ENCODE data around the gene PLD2.

PLD2 gene

GRCh38 chr17:4788807-4789700 is 17.9 kb upstream of the PLD2 start, which contains the start of gene GLTPD2:
TSS of gene GLTPD2 (plus strand) at chr17:4788964. CDS start at chr17:4789012, 48 bp downstream.
- POLR2A ChIA-PET, result interaction anchor here (1.3 to 1.5 kb wide), 3 partner anchors 10 to 79 kb away, joined by 4 to 6 read pairs (median 5); partner anchors contain the start of genes ARRB2 and PLD2
- TF ChIP-seq CTCF (IDR thresholded peaks at IDR 0.05; ENCODE audit: insufficient read depth, low read length, missing control alignments), result no peak

GRCh38 chr17:4789701-4789950 is 17.3 kb upstream of the PLD2 start:
- POLR2A ChIA-PET, result interaction anchor here (1.3 to 1.5 kb wide), 3 partner anchors 10 to 80 kb away, joined by 4 to 6 read pairs (median 5); partner anchors contain the start of genes ARRB2 and PLD2
- no peak for TF ChIP-seq CTCF (IDR thresholded peaks at IDR 0.05; ENCODE audit: insufficient read depth, low read length, missing control alignments)
- DNase-seq (ENCODE audit: low read depth, low spot score), result no peak

More at GRCh38 chr17:4788807-4789700, 17.9 kb upstream of the PLD2 start, which contains the start of gene GLTPD2:
- no peak for DNase-seq (ENCODE audit: low read depth, low spot score)
- CTCF ChIA-PET, result interaction anchor here (0.6 to 8.9 kb wide), 35 partner anchors 8 to 365 kb away, joined by 3 to 154 read pairs (median 5); partner anchors contain the start of genes C17orf107, CHRNE, MED11 and PELP1
- peak within 1 kb of the TSS; percentile 67 for H3K4me3 ChIP-seq (ENCODE audit: low read depth, low read length)

GRCh38 chr17:4789951-4790704 is 16.8 kb upstream of the PLD2 start:
- ChIA-PET POLR2A (interaction anchor here (0.7 to 1.5 kb wide), 6 partner anchors 11 to 177 kb away, joined by 3 to 6 read pairs (median 4); partner anchors contain the start of genes ARRB2, CHRNE and PLD2), CTCF (interaction anchor here (0.6 to 8.9 kb wide), 43 partner anchors 9 to 643 kb away, joined by 3 to 154 read pairs (median 4); partner anchors contain the start of genes C17orf107, CHRNE, MED11 and PELP1)
- TF ChIP-seq CTCF (IDR thresholded peaks at IDR 0.05; ENCODE audit: insufficient read depth, low read length, missing control alignments), result peak; percentile 93

More at GRCh38 chr17:4789701-4789950, 17.3 kb upstream of the PLD2 start:
- CTCF ChIA-PET, result interaction anchor here (0.7 to 8.9 kb wide), 32 partner anchors 10 to 366 kb away, joined by 3 to 154 read pairs (median 6); partner anchors contain the start of genes C17orf107, CHRNE, MED11 and PELP1
- peak overlapping the region; percentile 67 for H3K4me3 ChIP-seq (ENCODE audit: low read depth, low read length)

GRCh38 chr17:4790705-4791088 is 16.3 kb upstream of the PLD2 start:
- no peak for TF ChIP-seq CTCF (IDR thresholded peaks at IDR 0.05; ENCODE audit: insufficient read depth, low read length, missing control alignments)
- CTCF ChIA-PET, result interaction anchor here (0.6 to 8.9 kb wide), 33 partner anchors 9 to 560 kb away, joined by 3 to 154 read pairs (median 5); partner anchors contain the start of genes C17orf107, CHRNE, PLD2 and TM4SF5

More at GRCh38 chr17:4789951-4790704, 16.8 kb upstream of the PLD2 start:
- H3K4me3 ChIP-seq (ENCODE audit: low read depth, low read length), result peak overlapping the region; percentile 67
- DNase-seq (ENCODE audit: low read depth, low spot score), result peak; percentile 17

GRCh38 chr17:4795168-4795567 is 11.8 kb upstream of the PLD2 start:
- DNase-seq (ENCODE audit: low read depth, low spot score), result no peak
- no peak overlapping the region for H3K4me3 ChIP-seq (ENCODE audit: low read depth, low read length)
- ChIA-PET CTCF (no interaction called here), POLR2A (no interaction called here)
- TF ChIP-seq CTCF (IDR thresholded peaks at IDR 0.05; ENCODE audit: insufficient read depth, low read length, missing control alignments), result no peak

More at GRCh38 chr17:4790705-4791088, 16.3 kb upstream of the PLD2 start:
- H3K4me3 ChIP-seq (ENCODE audit: low read depth, low read length), result peak overlapping the region; percentile 67
- DNase-seq (ENCODE audit: low read depth, low spot score), result no peak
- POLR2A ChIA-PET, result interaction anchor here (0.6 to 1.5 kb wide), 7 partner anchors 8 to 176 kb away, joined by 3 to 6 read pairs (median 3); partner anchors contain the start of genes ARRB2, CHRNE and PLD2

All from AG04449 (cell line).